MM.1S (cell line): ENCODE measurements around the gene RGS4.

ENCODE experiments used
- CTCF ChIP-seq: fragments of 300-600 bp; sonication (generic); IDR thresholded peaks from 2 replicates; pipeline ENCODE4 v1.5.1; 2016; ENCODE audit warnings: antibody characterized with exemption, low read length, mixed read lengths
- EZH2phosphoT487 ChIP-seq: fragments of 300-600 bp; sonication (generic); IDR thresholded peaks from 2 replicates; pipeline ENCODE4 v1.6.1; 2018; ENCODE audit warnings: antibody characterized with exemption, low read length

GRCh38 chr1:163063610-163064009 lies 5.6 kb upstream of the RGS4 start:
- TF ChIP-seq CTCF, result no peak
- no peak for TF ChIP-seq EZH2phosphoT487
